ENCODE data around the gene AGTRAP.

The AGTRAP gene

GRCh38 chr1:11706292-11706691 is 29.6 kb upstream of the AGTRAP start:
- in situ Hi-C loops (cut with MboI; ENCODE audit: low sequenced_read_pairs, unreplicated experiment), result no loop called here
- no peak for DNase-seq (ENCODE audit: low spot score)
- no peak for TF ChIP-seq CTCF (IDR thresholded peaks at IDR 0.05; ENCODE audit: borderline replicate concordance, control extremely low read depth, extremely low read depth, insufficient read depth, missing control alignments)

- TF ChIP-seq CTCF (IDR thresholded peaks at IDR 0.05; ENCODE audit: borderline replicate concordance, control extremely low read depth, extremely low read depth, insufficient read depth, missing control alignments), result no peak
- in situ Hi-C loops (cut with MboI; ENCODE audit: low sequenced_read_pairs, unreplicated experiment), result no loop called here
- no peak for DNase-seq (ENCODE audit: low spot score)
Observed at GRCh38 chr1:11707621-11708276, 28.2 kb upstream of the AGTRAP start.

- TF ChIP-seq CTCF (IDR thresholded peaks at IDR 0.05; ENCODE audit: borderline replicate concordance, control extremely low read depth, extremely low read depth, insufficient read depth, missing control alignments), result no peak
- in situ Hi-C loops (cut with MboI; ENCODE audit: low sequenced_read_pairs, unreplicated experiment), result no loop called here
- DNase-seq (ENCODE audit: low spot score), result no peak
Observed at GRCh38 chr1:11708554-11709350, 27.2 kb upstream of the AGTRAP start.

GRCh38 chr1:11711490-11711889 is 24.4 kb upstream of the AGTRAP start:
- DNase-seq (ENCODE audit: low spot score), result no peak
- TF ChIP-seq CTCF (IDR thresholded peaks at IDR 0.05; ENCODE audit: borderline replicate concordance, control extremely low read depth, extremely low read depth, insufficient read depth, missing control alignments), result no peak
- in situ Hi-C loops (cut with MboI; ENCODE audit: low sequenced_read_pairs, unreplicated experiment), result loop anchor here (10.0 kb wide), 1 partner anchor 57 kb away; the partner anchor contains the start of genes FBXO2 and FBXO44

GRCh38 chr1:11712285-11712684 is 23.7 kb upstream of the AGTRAP start:
- DNase-seq (ENCODE audit: low spot score), result no peak
- TF ChIP-seq CTCF (IDR thresholded peaks at IDR 0.05; ENCODE audit: borderline replicate concordance, control extremely low read depth, extremely low read depth, insufficient read depth, missing control alignments), result no peak
- in situ Hi-C loops (cut with MboI; ENCODE audit: low sequenced_read_pairs, unreplicated experiment), result loop anchor here (10.0 kb wide), 1 partner anchor 57 kb away; the partner anchor contains the start of genes FBXO2 and FBXO44

GRCh38 chr1:11713095-11713494 is 22.8 kb upstream of the AGTRAP start:
- DNase-seq (ENCODE audit: low spot score), result no peak
- in situ Hi-C loops (cut with MboI; ENCODE audit: low sequenced_read_pairs, unreplicated experiment), result loop anchor here (10.0 kb wide), 1 partner anchor 58 kb away; the partner anchor contains the start of genes FBXO2 and FBXO44
- no peak for TF ChIP-seq CTCF (IDR thresholded peaks at IDR 0.05; ENCODE audit: borderline replicate concordance, control extremely low read depth, extremely low read depth, insufficient read depth, missing control alignments)

Data from GM13976 (cell line).